Loucy (cell line): Measurements from ENCODE around the gene DPH6.

Experiments used
- EZH2phosphoT487 ChIP-seq: fragments of 200-600 bp; IDR thresholded peaks from 2 replicates; pipeline ENCODE4 v1.6.1; 2018; ENCODE audit warnings: antibody characterized with exemption, mild to moderate bottlenecking, moderate library complexity, borderline replicate concordance
- TF ChIP-seq, protein P1 (sequence below): fragments of 200-600 bp; sonication (generic); conservative IDR thresholded peaks from 2 replicates; pipeline ENCODE4 v1.5.1; 2014; ENCODE audit warnings: mild to moderate bottlenecking, antibody characterized with exemption, low read length

DNA sequence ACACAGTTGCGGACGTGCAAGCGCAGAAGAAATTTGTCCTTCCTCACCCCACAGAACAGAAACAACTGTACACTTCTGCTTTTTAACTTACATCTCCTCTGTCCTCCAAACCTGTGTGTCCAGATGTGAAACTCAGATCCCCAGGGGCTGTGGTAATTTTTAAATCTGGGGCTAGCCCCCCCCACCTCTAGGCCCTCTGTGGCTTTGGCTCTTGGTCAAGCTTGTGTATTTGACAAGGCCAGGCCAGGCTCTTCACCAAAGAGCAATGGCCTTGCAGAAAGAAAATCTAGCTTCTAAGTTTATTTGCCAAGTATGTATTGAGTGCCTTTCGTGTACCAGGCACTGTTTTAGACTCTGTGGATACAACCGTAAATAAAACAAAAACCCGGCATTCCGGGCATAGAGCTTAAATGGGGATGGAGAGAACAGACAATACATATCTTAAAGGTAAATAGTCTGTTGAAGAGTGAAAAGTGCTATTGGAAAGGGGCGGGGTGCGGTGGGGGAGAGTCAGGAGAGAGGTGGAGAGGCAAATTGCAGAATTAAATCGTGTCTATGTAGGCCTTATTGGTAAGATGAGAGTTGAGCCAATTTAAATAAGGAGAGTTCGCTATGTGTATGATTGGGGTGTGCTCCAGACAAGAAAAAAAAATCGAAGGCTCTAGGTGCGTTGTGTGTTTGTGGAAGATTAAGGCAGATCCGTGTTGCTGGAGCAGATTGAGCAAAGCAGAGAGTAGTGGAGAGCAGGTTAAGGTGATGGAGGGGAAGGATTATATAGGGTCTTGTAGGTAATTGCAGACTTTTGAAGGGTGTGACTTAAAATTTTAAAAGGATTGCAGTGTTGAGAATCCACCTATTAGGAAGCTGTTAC, 781 bp upstream of the DPH6 start:
- TF ChIP-seq, protein P1, sequence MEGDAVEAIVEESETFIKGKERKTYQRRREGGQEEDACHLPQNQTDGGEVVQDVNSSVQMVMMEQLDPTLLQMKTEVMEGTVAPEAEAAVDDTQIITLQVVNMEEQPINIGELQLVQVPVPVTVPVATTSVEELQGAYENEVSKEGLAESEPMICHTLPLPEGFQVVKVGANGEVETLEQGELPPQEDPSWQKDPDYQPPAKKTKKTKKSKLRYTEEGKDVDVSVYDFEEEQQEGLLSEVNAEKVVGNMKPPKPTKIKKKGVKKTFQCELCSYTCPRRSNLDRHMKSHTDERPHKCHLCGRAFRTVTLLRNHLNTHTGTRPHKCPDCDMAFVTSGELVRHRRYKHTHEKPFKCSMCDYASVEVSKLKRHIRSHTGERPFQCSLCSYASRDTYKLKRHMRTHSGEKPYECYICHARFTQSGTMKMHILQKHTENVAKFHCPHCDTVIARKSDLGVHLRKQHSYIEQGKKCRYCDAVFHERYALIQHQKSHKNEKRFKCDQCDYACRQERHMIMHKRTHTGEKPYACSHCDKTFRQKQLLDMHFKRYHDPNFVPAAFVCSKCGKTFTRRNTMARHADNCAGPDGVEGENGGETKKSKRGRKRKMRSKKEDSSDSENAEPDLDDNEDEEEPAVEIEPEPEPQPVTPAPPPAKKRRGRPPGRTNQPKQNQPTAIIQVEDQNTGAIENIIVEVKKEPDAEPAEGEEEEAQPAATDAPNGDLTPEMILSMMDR = no peak
- no peak for TF ChIP-seq EZH2phosphoT487
